Measurements from ENCODE around the gene DRC1. TPM values are rescaled to one million over a fixed set of nuclear protein-coding genes. Genes with fewer than 3 reads are reported as not detected.

The DRC1 gene
- total RNA-seq, 1 donor from 2014 or later = 0.13 TPM

- DNase-seq (ENCODE audit: low read depth) = no peak
- TF ChIP-seq CTCF (IDR thresholded peaks at IDR 0.05; ENCODE audit: insufficient read depth, low read length, poor library complexity, severe bottlenecking) = no peak
Measured at GRCh38 chr2:26376799-26377198, 24.9 kb upstream of the DRC1 start.

GRCh38 chr2:26380281-26380680 lies 21.4 kb upstream of the DRC1 start:
- no peak for DNase-seq (ENCODE audit: low read depth)
- H3K36me3 ChIP-seq (ENCODE audit: control insufficient read depth, insufficient read depth, low read length) = no peaks in the 10 kb centered on the region
- H3K27me3 ChIP-seq (ENCODE audit: control insufficient read depth, insufficient read depth, low read length) = no peaks in the 10 kb centered on the region
- TF ChIP-seq CTCF (IDR thresholded peaks at IDR 0.05; ENCODE audit: insufficient read depth, low read length, poor library complexity, severe bottlenecking) = no peak
- H3K4me3 ChIP-seq (ENCODE audit: low read depth, low read length) = no peak overlapping the region

More at GRCh38 chr2:26376799-26377198, 24.9 kb upstream of the DRC1 start:
- Histone ChIP-seq H3K4me3 (ENCODE audit: low read depth, low read length) (no peak overlapping the region), H3K36me3 (ENCODE audit: control insufficient read depth, insufficient read depth, low read length) (no peaks in the 10 kb centered on the region), H3K27me3 (ENCODE audit: control insufficient read depth, insufficient read depth, low read length) (no peaks in the 10 kb centered on the region)

DNA sequence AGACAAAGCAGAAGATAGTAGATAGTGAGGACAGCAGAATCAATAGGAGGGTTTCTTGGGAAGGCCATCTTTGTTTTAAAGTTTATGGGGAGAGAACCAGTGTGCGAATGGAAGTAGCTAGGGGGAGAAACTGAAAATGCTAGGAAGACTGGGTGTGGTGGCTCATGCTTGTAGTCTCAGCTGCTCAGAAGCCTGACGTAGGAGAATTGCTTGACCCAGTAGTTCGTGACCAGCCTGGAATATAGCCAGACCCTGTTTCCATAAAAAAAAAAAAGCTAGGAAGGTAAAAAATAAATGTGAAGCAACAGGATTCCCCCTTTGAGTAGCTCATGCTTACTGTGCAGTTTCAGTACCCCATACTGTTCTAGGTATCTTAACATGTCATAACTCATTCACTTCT lies 19.2 kb upstream of the DRC1 start:
- no peak for DNase-seq (ENCODE audit: low read depth)
- H3K27me3 ChIP-seq (ENCODE audit: control insufficient read depth, insufficient read depth, low read length) = no peaks in the 10 kb centered on the region
- no peak for TF ChIP-seq CTCF (IDR thresholded peaks at IDR 0.05; ENCODE audit: insufficient read depth, low read length, poor library complexity, severe bottlenecking)
- H3K36me3 ChIP-seq (ENCODE audit: control insufficient read depth, insufficient read depth, low read length) = no peaks in the 10 kb centered on the region
- H3K4me3 ChIP-seq (ENCODE audit: low read depth, low read length) = no peak overlapping the region

GRCh38 chr2:26384183-26384582 lies 17.5 kb upstream of the DRC1 start:
- Histone ChIP-seq H3K27me3 (ENCODE audit: control insufficient read depth, insufficient read depth, low read length) (no peaks in the 10 kb centered on the region), H3K4me3 (ENCODE audit: low read depth, low read length) (no peak overlapping the region), H3K36me3 (ENCODE audit: control insufficient read depth, insufficient read depth, low read length) (no peaks in the 10 kb centered on the region)
- no peak for TF ChIP-seq CTCF (IDR thresholded peaks at IDR 0.05; ENCODE audit: insufficient read depth, low read length, poor library complexity, severe bottlenecking)
- DNase-seq (ENCODE audit: low read depth) = no peak

GRCh38 chr2:26384597-26384996 lies 17.1 kb upstream of the DRC1 start:
- no peaks in the 10 kb centered on the region for H3K36me3 ChIP-seq (ENCODE audit: control insufficient read depth, insufficient read depth, low read length)
- H3K4me3 ChIP-seq (ENCODE audit: low read depth, low read length) = no peak overlapping the region
- DNase-seq (ENCODE audit: low read depth) = no peak
- no peak for TF ChIP-seq CTCF (IDR thresholded peaks at IDR 0.05; ENCODE audit: insufficient read depth, low read length, poor library complexity, severe bottlenecking)
- H3K27me3 ChIP-seq (ENCODE audit: control insufficient read depth, insufficient read depth, low read length) = no peaks in the 10 kb centered on the region

DNA sequence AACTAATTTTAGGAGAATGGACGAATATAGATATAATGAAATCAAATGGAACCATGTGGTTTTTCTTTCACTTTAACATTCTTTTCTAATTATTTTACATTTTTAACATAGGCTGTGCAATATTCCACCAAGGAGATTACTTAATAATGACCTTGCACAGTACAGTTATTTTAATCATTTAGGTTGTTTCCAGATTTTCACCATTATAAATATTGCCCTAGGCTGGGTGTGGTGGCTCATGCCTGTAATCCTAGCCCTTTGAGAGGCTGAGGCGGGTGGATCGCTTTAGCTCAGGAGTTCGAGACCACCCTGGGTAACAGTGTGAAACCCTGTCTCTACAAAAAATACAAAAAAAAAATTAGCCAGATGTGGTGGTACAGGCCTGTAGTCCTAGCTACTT lies 14.5 kb upstream of the DRC1 start:
- Histone ChIP-seq H3K4me3 (ENCODE audit: low read depth, low read length) (no peak overlapping the region), H3K36me3 (ENCODE audit: control insufficient read depth, insufficient read depth, low read length) (no peaks in the 10 kb centered on the region), H3K27me3 (ENCODE audit: control insufficient read depth, insufficient read depth, low read length) (no peaks in the 10 kb centered on the region)
- DNase-seq (ENCODE audit: low read depth) = no peak
- no peak for TF ChIP-seq CTCF (IDR thresholded peaks at IDR 0.05; ENCODE audit: insufficient read depth, low read length, poor library complexity, severe bottlenecking)

Measured in kidney epithelial cell (primary cell).